BE2C (cell line): ENCODE measurements around the gene TXNRD2.

Source experiments
- DNase-seq: peaks from one replicate; pipeline ENCODE4 v3.0.0-alpha.2; 2020
- H3K27me3 ChIP-seq: fragments of 250-450 bp; sonication (Bioruptor Pico); 2 replicates; pipeline ENCODE4 v1.5.1; 2020; ENCODE audit warnings: mild to moderate bottlenecking
- H3K36me3 ChIP-seq: fragments of 250-450 bp; sonication (Bioruptor Pico); 2 replicates; pipeline ENCODE4 v1.5.1; 2020; ENCODE audit warnings: mild to moderate bottlenecking
- H3K4me1 ChIP-seq: fragments of 250-450 bp; sonication (Bioruptor Pico); 2 replicates; pipeline ENCODE4 v1.5.1; 2020
- H3K4me3 ChIP-seq: 2 replicates; pipeline ENCODE4 v1.5.1; 2011; ENCODE audit warnings: low read depth, low read length
- H3K9me3 ChIP-seq: fragments of 250-450 bp; sonication (Bioruptor Pico); 2 replicates; pipeline ENCODE4 v1.5.1; 2020
- TF ChIP-seq, protein P1 (sequence below): IDR thresholded peaks from 2 replicates; pipeline ENCODE4 v1.5.1; 2012; ENCODE audit warnings: mild to moderate bottlenecking, low read depth, low read length

The TXNRD2 gene

DNA sequence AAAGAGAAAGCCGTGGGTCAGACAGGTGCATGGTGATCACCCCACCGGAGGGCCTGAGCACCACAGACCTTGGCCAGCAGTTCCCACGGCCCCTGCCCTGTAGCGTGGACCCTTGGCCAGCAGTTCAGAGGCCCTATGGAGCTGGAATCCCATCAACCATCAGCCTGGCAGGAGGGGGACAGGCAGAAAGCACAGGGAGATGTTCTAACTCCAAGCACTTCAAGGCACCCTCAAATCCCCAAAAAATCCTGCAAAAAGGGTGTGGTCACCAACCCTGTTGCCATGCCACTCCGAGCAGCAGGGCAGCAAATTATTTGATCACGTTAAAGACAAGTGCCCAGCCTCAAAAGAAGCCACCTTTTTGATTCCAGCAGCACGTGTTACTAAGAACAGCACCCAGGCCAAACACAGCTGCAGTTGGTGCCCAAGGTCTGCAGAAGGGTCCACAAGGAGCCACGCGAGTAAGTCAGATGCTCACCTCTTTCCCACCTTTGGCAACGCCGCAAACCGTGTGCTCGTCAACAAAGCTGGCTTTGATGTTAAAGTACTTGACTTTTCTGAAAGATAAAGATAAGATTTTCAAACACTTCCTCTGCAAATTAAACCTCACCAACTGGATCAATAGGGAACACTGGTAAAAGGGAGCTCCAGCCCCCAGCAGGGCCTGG lies 26.2 kb downstream of the TXNRD2 start:
- no peak for DNase-seq
- no peaks in the 10 kb centered on the region for H3K4me1 ChIP-seq
- peaks cover 33% of the 10 kb centered on the region for H3K36me3 ChIP-seq
- no peaks in the 10 kb centered on the region for H3K27me3 ChIP-seq
- H3K4me3 ChIP-seq: no peak overlapping the region
- TF ChIP-seq, protein P1, sequence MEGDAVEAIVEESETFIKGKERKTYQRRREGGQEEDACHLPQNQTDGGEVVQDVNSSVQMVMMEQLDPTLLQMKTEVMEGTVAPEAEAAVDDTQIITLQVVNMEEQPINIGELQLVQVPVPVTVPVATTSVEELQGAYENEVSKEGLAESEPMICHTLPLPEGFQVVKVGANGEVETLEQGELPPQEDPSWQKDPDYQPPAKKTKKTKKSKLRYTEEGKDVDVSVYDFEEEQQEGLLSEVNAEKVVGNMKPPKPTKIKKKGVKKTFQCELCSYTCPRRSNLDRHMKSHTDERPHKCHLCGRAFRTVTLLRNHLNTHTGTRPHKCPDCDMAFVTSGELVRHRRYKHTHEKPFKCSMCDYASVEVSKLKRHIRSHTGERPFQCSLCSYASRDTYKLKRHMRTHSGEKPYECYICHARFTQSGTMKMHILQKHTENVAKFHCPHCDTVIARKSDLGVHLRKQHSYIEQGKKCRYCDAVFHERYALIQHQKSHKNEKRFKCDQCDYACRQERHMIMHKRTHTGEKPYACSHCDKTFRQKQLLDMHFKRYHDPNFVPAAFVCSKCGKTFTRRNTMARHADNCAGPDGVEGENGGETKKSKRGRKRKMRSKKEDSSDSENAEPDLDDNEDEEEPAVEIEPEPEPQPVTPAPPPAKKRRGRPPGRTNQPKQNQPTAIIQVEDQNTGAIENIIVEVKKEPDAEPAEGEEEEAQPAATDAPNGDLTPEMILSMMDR: no peak
- H3K9me3 ChIP-seq: peaks cover 2% of the 10 kb centered on the region; the same call in 1 of the 2 replicates

DNA sequence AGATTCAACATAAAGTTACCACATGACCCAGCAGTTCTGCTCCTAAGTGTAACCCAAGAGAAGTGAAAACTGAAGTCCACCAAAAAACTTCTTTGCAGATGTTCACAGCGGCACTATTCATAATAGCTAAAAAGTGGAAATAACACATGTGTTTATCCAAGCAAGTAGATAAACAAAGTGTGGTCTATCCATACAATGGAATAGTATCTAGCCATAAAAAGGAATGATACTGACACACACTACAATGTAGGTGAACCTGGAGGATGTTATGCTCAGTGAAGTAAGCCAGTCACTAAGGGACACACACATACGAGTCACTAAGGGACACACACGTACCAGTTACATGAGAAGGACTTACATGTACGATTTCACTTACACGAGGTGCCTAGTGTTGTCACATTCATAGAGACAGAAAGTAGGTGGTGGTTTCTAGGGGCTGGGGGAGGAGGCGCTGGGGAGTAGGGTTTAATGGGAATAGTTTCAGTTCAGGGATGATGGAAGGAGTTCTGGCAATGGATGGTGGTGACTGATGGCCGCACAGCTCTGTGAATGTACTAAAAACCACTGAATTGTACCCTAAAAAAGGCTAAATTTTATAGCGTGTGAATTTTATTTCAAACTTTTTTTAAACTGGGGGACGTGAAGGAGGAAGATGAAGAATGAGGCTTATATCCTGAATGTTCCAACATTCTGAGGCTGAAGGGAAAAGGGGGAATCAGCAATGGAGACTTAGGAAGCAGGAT lies 27.2 kb downstream of the TXNRD2 start:
- peaks cover 33% of the 10 kb centered on the region for H3K36me3 ChIP-seq
- TF ChIP-seq, protein P1: no peak

DNA sequence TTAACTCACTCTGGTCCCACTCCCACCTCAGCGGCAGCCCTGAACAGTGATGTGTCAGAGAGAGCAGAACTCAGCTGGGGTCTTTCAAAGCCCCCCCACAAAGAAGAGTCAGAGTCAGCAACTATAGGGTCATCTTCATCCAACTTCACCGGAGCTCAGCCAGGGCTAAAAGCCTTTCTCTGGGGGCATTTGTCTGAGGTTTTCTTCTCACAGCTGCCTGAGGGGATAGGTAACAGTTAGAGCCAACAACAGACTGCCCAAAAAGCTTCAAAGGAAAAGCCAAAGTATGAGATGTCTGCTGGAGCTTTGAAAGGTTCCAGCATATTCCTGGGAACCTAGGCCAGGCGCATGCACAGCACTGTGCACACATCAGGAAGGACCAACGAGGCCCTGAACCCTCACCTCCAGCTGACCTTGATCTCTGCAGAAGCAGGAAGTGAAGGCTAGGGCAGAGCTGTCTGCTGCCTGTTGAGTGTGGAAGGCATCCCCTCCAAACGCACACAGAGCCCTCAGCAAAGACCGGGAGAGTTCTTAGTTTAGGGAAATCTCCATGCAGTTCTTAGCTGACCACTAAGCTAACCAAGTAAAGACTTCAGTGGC lies 28.2 kb downstream of the TXNRD2 start:
- TF ChIP-seq, protein P1: no peak
- Histone ChIP-seq H3K4me1 (no peaks in the 10 kb centered on the region), H3K4me3 (no peak overlapping the region), H3K9me3 (peaks cover 2% of the 10 kb centered on the region; the same call in 1 of the 2 replicates), H3K27me3 (no peaks in the 10 kb centered on the region), H3K36me3 (peaks cover 35% of the 10 kb centered on the region)
- DNase-seq: no peak

More for the DNA sequence above, 27.2 kb downstream of the TXNRD2 start:
- Histone ChIP-seq H3K4me3 (no peak overlapping the region), H3K9me3 (peaks cover 2% of the 10 kb centered on the region; the same call in 1 of the 2 replicates), H3K4me1 (no peaks in the 10 kb centered on the region), H3K27me3 (no peaks in the 10 kb centered on the region)
- DNase-seq: no peak

DNA sequence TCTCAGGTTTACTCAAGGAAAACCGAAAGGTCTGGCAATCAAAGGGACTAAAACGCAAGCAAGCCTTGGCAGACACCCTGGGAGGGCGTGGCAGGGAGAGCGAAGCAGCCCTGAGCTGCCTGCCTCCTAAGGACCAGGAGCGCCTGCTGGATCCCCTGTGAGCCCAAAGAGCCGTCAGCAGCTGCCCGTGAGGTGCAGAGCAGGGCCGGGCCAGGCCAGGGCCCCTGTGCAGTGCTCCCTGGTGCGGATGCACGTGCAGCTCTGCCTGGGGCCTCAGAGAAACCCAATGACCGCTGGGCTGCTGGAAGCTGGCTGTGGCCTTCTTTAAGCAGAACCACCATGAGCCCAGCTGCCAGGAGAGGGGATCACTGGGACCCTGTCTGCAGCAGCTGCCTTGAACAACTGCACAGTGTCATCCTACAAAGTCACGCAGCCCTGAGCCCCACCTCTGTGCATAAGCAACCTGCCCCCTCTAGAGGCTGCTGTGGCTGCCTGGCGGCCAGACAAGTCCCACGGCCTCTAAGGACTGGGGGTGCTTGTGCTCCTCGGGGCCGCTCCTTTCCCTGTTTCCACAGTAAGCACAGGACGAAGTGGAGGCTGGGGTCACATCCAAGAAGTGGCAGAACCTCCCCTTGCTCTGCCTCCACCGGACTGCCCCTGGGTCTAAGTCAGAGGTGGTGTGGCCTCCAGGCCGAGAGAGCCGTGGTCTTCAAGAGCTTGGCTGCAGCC lies 29.2 kb downstream of the TXNRD2 start:
- TF ChIP-seq, protein P1: no peak
- H3K36me3 ChIP-seq: peaks cover 31% of the 10 kb centered on the region
- no peak overlapping the region for H3K4me3 ChIP-seq
- H3K27me3 ChIP-seq: no peaks in the 10 kb centered on the region
- peaks cover 2% of the 10 kb centered on the region; the same call in 1 of the 2 replicates for H3K9me3 ChIP-seq
- no peak for DNase-seq
- H3K4me1 ChIP-seq: no peaks in the 10 kb centered on the region

DNA sequence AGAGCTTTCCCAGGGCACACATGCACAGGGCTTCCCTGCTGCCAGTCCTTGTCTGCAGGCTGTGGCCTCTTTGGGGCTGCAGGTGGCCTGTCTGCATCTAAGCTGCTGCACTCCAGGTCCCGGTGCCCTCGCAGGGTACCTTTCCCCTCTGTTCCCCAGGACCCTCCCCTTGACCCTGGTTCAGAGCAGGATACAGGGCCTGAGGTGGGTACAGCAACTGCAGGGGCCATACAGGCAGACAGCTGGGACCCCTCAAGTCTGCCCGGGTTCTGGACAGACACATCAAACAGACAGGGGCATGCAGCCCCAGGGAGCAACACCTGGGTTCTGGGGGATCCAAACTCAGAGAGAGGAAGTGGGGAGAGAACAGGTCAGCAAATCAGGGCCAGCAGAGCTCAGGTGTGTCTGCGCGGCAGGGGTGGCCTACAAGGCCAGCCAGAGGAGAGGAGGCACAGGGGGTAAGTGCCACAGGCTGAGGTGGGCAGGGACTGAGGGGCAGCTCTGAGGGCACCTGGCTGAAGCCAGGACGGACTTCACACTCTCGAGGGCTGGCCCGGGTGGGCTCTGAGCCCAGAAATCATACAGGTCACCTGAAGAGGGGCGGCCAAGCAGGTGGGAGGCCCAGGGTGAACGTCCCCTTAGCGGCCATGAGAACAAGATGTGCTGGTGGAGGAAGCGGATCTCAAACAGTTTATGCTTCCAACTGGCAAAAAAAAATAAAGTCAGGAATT lies 29.9 kb downstream of the TXNRD2 start:
- no peaks in the 10 kb centered on the region for H3K4me1 ChIP-seq
- H3K27me3 ChIP-seq: no peaks in the 10 kb centered on the region
- peaks cover 2% of the 10 kb centered on the region; the same call in 1 of the 2 replicates for H3K9me3 ChIP-seq
- peaks cover 27% of the 10 kb centered on the region for H3K36me3 ChIP-seq
- no peak for DNase-seq
- no peak overlapping the region for H3K4me3 ChIP-seq
- TF ChIP-seq, protein P1: no peak
